ENCODE results near the gene FGF21. TPM values are rescaled to one million over a fixed set of nuclear protein-coding genes. Genes with fewer than 3 reads are reported as not detected.

FGF21 gene
- total RNA-seq, 2 experiments from 2014 or later = not detected

GRCh38 chr19:48807590-48808308 is 52.4 kb downstream of the FGF21 start:
- Mint-ChIP-seq H3K27ac (peak overlapping the region; percentile 16), H3K4me3 (no peak overlapping the region), H3K27me3 (no peaks in the 10 kb centered on the region), H3K4me1 (peaks cover 30% of the 10 kb centered on the region), H3K36me3 (ENCODE audit: low read depth) (peaks cover 1% of the 10 kb centered on the region), H3K9me3 (no peaks in the 10 kb centered on the region)
- DNase-seq = no peak
- ChIA-PET CTCF (interaction anchor here (1.1 to 5.2 kb wide), 3 partner anchors 12 to 186 kb away, joined by 3 to 34 read pairs (median 7); partner anchors contain the start of genes GYS1 and RUVBL2), POLR2A (no interaction called here)

Other genes starting within 250 kb of the FGF21 start
- gene LMTK3, start 243.7 kb upstream of the FGF21 start, total RNA-seq = 1 to 10 TPM; 3.7 to 5.1 TPM
- under 1 TPM; 0.21 to 0.30 TPM for gene SULT2B1, start 203.4 kb upstream of the FGF21 start, total RNA-seq
- gene SPACA4, start 148.8 kb upstream of the FGF21 start, total RNA-seq = not detected
- gene FAM83E, start 140.4 kb upstream of the FGF21 start, total RNA-seq = 1 to 10 TPM; 2.5 TPM
- 1,000 to 10,000 TPM; 1,477 to 1,601 TPM for gene RPL18, start 136.3 kb upstream of the FGF21 start, total RNA-seq
- 10 to 100 TPM; 28.2 to 33.6 TPM for gene SPHK2, start 136.0 kb upstream of the FGF21 start, total RNA-seq
- gene DBP, start 118.1 kb upstream of the FGF21 start, total RNA-seq = 10 to 100 TPM; 24.1 to 25.8 TPM
- gene CA11, start 109.3 kb upstream of the FGF21 start, total RNA-seq = 10 to 100 TPM; 10.1 to 10.8 TPM
- gene NTN5, start 82.5 kb upstream of the FGF21 start, total RNA-seq = 1 to 10 TPM; 1.0 to 1.4 TPM
- gene FUT2, start 59.6 kb upstream of the FGF21 start, total RNA-seq = not detected
- gene MAMSTR, start 35.8 kb upstream of the FGF21 start, total RNA-seq = 1 to 10 TPM; 1.1 to 1.5 TPM
- gene RASIP1, start 14.9 kb upstream of the FGF21 start, total RNA-seq = under 1 TPM; 0.31 to 0.50 TPM
- under 1 TPM in 1 of 2 experiments, not detected in 1; 0.10 TPM for gene IZUMO1, start 8.6 kb upstream of the FGF21 start, total RNA-seq
- under 1 TPM; 0.10 to 0.23 TPM for gene FUT1, start 2.9 kb upstream of the FGF21 start, total RNA-seq
- gene BCAT2, start 55.5 kb downstream of the FGF21 start, total RNA-seq = 10 to 100 TPM; 42.3 to 43.3 TPM
- under 1 TPM; 0.27 to 0.77 TPM for gene HSD17B14, start 81.0 kb downstream of the FGF21 start, total RNA-seq
- gene PLEKHA4, start 113.1 kb downstream of the FGF21 start, total RNA-seq = 1 to 10 TPM; 3.8 to 4.6 TPM
- 10 to 100 TPM; 49.6 to 53.3 TPM for gene PPP1R15A, start 116.9 kb downstream of the FGF21 start, total RNA-seq
- not detected for gene TULP2, start 143.2 kb downstream of the FGF21 start, total RNA-seq
- gene NUCB1, start 144.8 kb downstream of the FGF21 start, total RNA-seq = 100 to 1,000 TPM; 231 to 251 TPM
- gene DHDH, start 178.2 kb downstream of the FGF21 start, total RNA-seq = 1 to 10 TPM; 3.1 to 3.2 TPM
- gene BAX, start 199.4 kb downstream of the FGF21 start, total RNA-seq = 100 to 1,000 TPM; 310 to 324 TPM
- gene FTL, start 209.8 kb downstream of the FGF21 start, total RNA-seq = 100 to 1,000 TPM; 683 to 880 TPM
- 10 to 100 TPM; 55.8 to 60.8 TPM for gene GYS1, start 237.8 kb downstream of the FGF21 start, total RNA-seq
- gene RUVBL2, start 238.4 kb downstream of the FGF21 start, total RNA-seq = 10 to 100 TPM; 82.2 to 89.4 TPM